Natural killer cell (primary cell): ENCODE data around the gene TSPAN6. TPM values are rescaled to one million over a fixed set of nuclear protein-coding genes. Genes with fewer than 3 reads are reported as not detected.

Experiments
- ATAC-seq, 3 donors: fragments of 150-1000 bp in 2 of 3; fragments of 200-7000 bp in 1 of 3; cut with Tn5 transposase; 1 replicate in 1 of 3; 2 replicates in 2 of 3; pipeline ENCODE4 v1.10.0; 2021; ENCODE audit warnings: mild to moderate bottlenecking in 2 of 3, moderate library complexity in 2 of 3
- DNase-seq, 2 donors: peaks; one replicate each; pipeline versions ENCODE4 v3.0.0 to v3.0.0-alpha.2; 2013 to 2021; ENCODE audit warnings: mixed read lengths in 1 of 2
- H3K27ac ChIP-seq: one replicate; pipeline ENCODE4 v1.5.1; 2013; ENCODE audit warnings: mild to moderate bottlenecking, low read length
- H3K27me3 ChIP-seq: one replicate; pipeline ENCODE4 v1.6.1; 2013; ENCODE audit warnings: low read length; ENCODE audit not compliant: control insufficient read depth, insufficient read depth
- H3K36me3 ChIP-seq: one replicate; pipeline ENCODE4 v1.6.1; 2013; ENCODE audit warnings: low read length; ENCODE audit not compliant: control insufficient read depth, insufficient read depth
- H3K4me1 ChIP-seq: one replicate; pipeline ENCODE4 v1.6.1; 2013; ENCODE audit warnings: low read length; ENCODE audit not compliant: control insufficient read depth, insufficient read depth
- H3K4me3 ChIP-seq: one replicate; pipeline ENCODE4 v1.5.1; 2013; ENCODE audit warnings: low read length
- H3K9me3 ChIP-seq: one replicate; pipeline ENCODE4 v1.6.1; 2013; ENCODE audit warnings: low read length; ENCODE audit not compliant: control insufficient read depth, insufficient read depth
- H3K27ac Mint-ChIP-seq, 2 donors: one replicate each; pipeline ENCODE4 v1.8.0; 2022; ENCODE audit warnings: mild to moderate bottlenecking in 2 of 2, mixed read lengths in 2 of 2, moderate library complexity in 1 of 2
- H3K27me3 Mint-ChIP-seq, 2 donors: one replicate each; pipeline ENCODE4 v1.8.0; 2022; ENCODE audit warnings: low read depth in 2 of 2, mixed read lengths in 2 of 2
- H3K36me3 Mint-ChIP-seq: one replicate; pipeline ENCODE4 v1.8.0; 2022; ENCODE audit warnings: mixed read lengths
- H3K4me1 Mint-ChIP-seq, 2 donors: one replicate each; pipeline ENCODE4 v1.8.0; 2022; ENCODE audit warnings: mixed read lengths in 2 of 2
- H3K4me3 Mint-ChIP-seq: one replicate; pipeline ENCODE4 v1.8.0; 2022; ENCODE audit warnings: mild to moderate bottlenecking, moderate library complexity, mixed read lengths
- H3K9me3 Mint-ChIP-seq, 2 donors: one replicate each; pipeline ENCODE4 v1.8.0; 2022; ENCODE audit warnings: mixed read lengths in 2 of 2
- CTCF ChIP-seq: fragments of 200-600 bp; IDR thresholded peaks from one replicate; pipeline ENCODE4 v1.8.0; 2022; ENCODE audit warnings: antibody characterized with exemption
- WGBS: methylation state at CpG from one replicate; pipeline ENCODE4 v1.1.7; 2013; ENCODE audit warnings: missing lambda C conversion rate; ENCODE audit not compliant: insufficient coverage; 5-methylcytosine and 5-hydroxymethylcytosine counted together
- intact Hi-C: fragments of 100-400 bp; cut with micrococcal nuclease; formaldehyde crosslinking; loops from one replicate; pipeline ENCODE4 v1.14.2; 2022
- total RNA-seq, 4 donors: library from RNA; stranded (reverse); fragments of 120-200 nt in 1 of 4; gene quantifications; one replicate each; pipeline versions ENCODE4 v1.2.3 to v1.2.4, GENCODE V29; 2013 to 2022

Gene TSPAN6
- total RNA-seq: not detected
- total RNA-seq (2013): 0.25 TPM

GRCh38 chrX:100636321-100636991 is at the start of gene TSPAN6:
Gene TSPAN6 (minus strand): TSS chrX:100636806. CDS start chrX:100636694, 112 bp downstream.
- peaks cover 6% of the 10 kb centered on the region for H3K27me3 ChIP-seq
- peak within 1 kb of the TSS; percentile 79 for H3K4me3 Mint-ChIP-seq
- DNase-seq: peak in 1 of 2 donors; percentile 82
- intact Hi-C loops: no loop called here
- no peak within 1 kb of the TSS for H3K27ac Mint-ChIP-seq
- peak; percentile 48 to 73 (median 58) for ATAC-seq
- H3K9me3 Mint-ChIP-seq: peaks cover 0 to 2% of the 10 kb centered on the region in 2 donors
- H3K36me3 ChIP-seq: no peaks in the 10 kb centered on the region
- no peak within 1 kb of the TSS for H3K27ac ChIP-seq
- H3K4me1 ChIP-seq: no peaks in the 10 kb centered on the region
- no peaks in the 10 kb centered on the region for H3K9me3 ChIP-seq
- no peak for TF ChIP-seq CTCF
- peaks cover 16 to 41% of the 10 kb centered on the region in 2 donors for H3K27me3 Mint-ChIP-seq
- peaks cover 4 to 9% of the 10 kb centered on the region in 2 donors for H3K4me1 Mint-ChIP-seq
- no peaks in the 10 kb centered on the region for H3K36me3 Mint-ChIP-seq
- H3K4me3 ChIP-seq: peak within 1 kb of the TSS; percentile 34
- 11% methylated on average over 51 of the region's 51 CpGs for WGBS

GRCh38 chrX:100685997-100686305 is 49.3 kb upstream of the TSPAN6 start:
- DNase-seq: no peak
- intact Hi-C loops: loop anchor here (1.0 to 10.0 kb wide), 2 partner anchors 82 to 599 kb away; no protein-coding TSS in a partner anchor

GRCh38 chrX:100685284-100685996 is 48.8 kb upstream of the TSPAN6 start:
- H3K9me3 Mint-ChIP-seq: no peaks in the 10 kb centered on the region

More at GRCh38 chrX:100685997-100686305, 49.3 kb upstream of the TSPAN6 start:
- Mint-ChIP-seq H3K4me3 (no peak overlapping the region), H3K9me3 (no peaks in the 10 kb centered on the region), H3K4me1 (peaks cover 8 to 12% of the 10 kb centered on the region in 2 donors), H3K27me3 (no peaks in the 10 kb centered on the region), H3K36me3 (no peaks in the 10 kb centered on the region), H3K27ac (no peak overlapping the region)
- H3K36me3 ChIP-seq: no peaks in the 10 kb centered on the region
- no peaks in the 10 kb centered on the region for H3K27me3 ChIP-seq
- H3K9me3 ChIP-seq: no peaks in the 10 kb centered on the region
- H3K4me3 ChIP-seq: no peak overlapping the region
- ATAC-seq: no peak
- TF ChIP-seq CTCF: no peak
- H3K4me1 ChIP-seq: peaks cover 3% of the 10 kb centered on the region
- 60% methylated on average over 1 of the region's 1 CpG for WGBS
- H3K27ac ChIP-seq: no peak overlapping the region

More at GRCh38 chrX:100685284-100685996, 48.8 kb upstream of the TSPAN6 start:
- H3K27me3 ChIP-seq: no peaks in the 10 kb centered on the region
- H3K4me1 Mint-ChIP-seq: peaks cover 8 to 12% of the 10 kb centered on the region in 2 donors
- H3K27ac Mint-ChIP-seq: no peak overlapping the region
- WGBS: 42% methylated on average over 4 of the region's 5 CpGs
- peak; percentile 50 to 76 (median 52) for ATAC-seq
- no peaks in the 10 kb centered on the region for H3K36me3 ChIP-seq
- H3K9me3 ChIP-seq: no peaks in the 10 kb centered on the region
- no peaks in the 10 kb centered on the region for H3K27me3 Mint-ChIP-seq
- H3K4me3 Mint-ChIP-seq: no peak overlapping the region
- no peaks in the 10 kb centered on the region for H3K36me3 Mint-ChIP-seq
- peak; percentile 41 for TF ChIP-seq CTCF
- H3K27ac ChIP-seq: no peak overlapping the region
- DNase-seq: peak; percentile 15 to 73
- peaks cover 3% of the 10 kb centered on the region for H3K4me1 ChIP-seq
- H3K4me3 ChIP-seq: no peak overlapping the region
- intact Hi-C loops: loop anchor here (1.0 to 10.0 kb wide), 2 partner anchors 83 to 599 kb away; no protein-coding TSS in a partner anchor
